Measurements from ENCODE around the gene VEGFA.

DNA sequence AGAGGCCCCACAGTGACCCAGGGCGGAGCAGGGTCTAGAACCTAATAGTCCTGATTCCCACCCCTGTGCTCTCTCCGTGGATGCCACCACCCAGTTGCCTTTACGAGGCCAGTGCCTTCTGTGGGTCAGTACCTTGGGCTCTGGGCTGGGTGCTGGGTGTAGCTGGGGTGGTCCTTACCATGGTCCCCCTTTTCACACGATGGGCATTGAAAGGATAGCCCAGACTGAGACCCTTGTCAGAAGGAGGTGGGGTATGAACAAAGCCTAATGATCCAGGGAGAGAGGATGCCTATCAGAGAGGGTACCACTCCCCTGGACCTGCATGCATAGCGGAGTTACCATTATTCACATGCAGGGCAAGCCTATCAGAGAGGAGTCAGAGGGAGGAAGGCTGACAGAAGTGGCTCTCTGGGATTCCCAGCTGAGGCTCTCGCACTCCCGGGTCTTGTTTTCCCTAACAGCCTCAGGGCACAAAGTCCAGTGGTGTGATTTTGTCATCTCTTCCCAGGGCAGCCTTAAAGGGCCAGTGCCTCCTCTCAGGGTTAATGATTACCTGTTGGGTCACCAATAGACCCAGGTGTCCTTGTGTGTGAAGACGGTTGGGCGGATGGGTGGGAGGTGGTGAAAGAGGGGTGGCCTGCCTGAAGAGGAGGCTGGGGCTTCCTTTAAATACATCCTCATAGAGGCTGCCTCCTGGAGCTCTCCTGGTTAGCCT lies 36.2 kb downstream of the VEGFA start:
- TF ChIP-seq CTCF (conservative IDR thresholded peaks at IDR 0.05) (no peak), EZH2 (IDR thresholded peaks at IDR 0.05; ENCODE audit: low read depth) (no peak)

Measured in PC-9 (cell line).